ENCODE results near the gene CPT2.

CPT2 gene

GRCh38 chr1:53155945-53156344 is 40.7 kb upstream of the CPT2 start:
- no peak for DNase-seq (ENCODE audit: low read depth)
- no peak overlapping the region for H3K4me3 ChIP-seq (ENCODE audit: control insufficient read depth, low read depth, low read length)
- no peak for TF ChIP-seq CTCF (IDR thresholded peaks at IDR 0.05; ENCODE audit: control insufficient read depth, insufficient read depth, low read depth, low read length, missing control alignments)

GRCh38 chr1:53156783-53157182 is 39.8 kb upstream of the CPT2 start:
- H3K4me3 ChIP-seq (ENCODE audit: control insufficient read depth, low read depth, low read length), result no peak overlapping the region
- DNase-seq (ENCODE audit: low read depth), result no peak
- no peak for TF ChIP-seq CTCF (IDR thresholded peaks at IDR 0.05; ENCODE audit: control insufficient read depth, insufficient read depth, low read depth, low read length, missing control alignments)

- no peak overlapping the region for H3K4me3 ChIP-seq (ENCODE audit: control insufficient read depth, low read depth, low read length)
- TF ChIP-seq CTCF (IDR thresholded peaks at IDR 0.05; ENCODE audit: control insufficient read depth, insufficient read depth, low read depth, low read length, missing control alignments), result no peak
- DNase-seq (ENCODE audit: low read depth), result no peak
Measured at GRCh38 chr1:53158900-53159299, 37.7 kb upstream of the CPT2 start.

GRCh38 chr1:53160924-53161378 is 35.7 kb upstream of the CPT2 start:
- DNase-seq (ENCODE audit: low read depth), result no peak
- no peak for TF ChIP-seq CTCF (IDR thresholded peaks at IDR 0.05; ENCODE audit: control insufficient read depth, insufficient read depth, low read depth, low read length, missing control alignments)
- no peak overlapping the region for H3K4me3 ChIP-seq (ENCODE audit: control insufficient read depth, low read depth, low read length)

- no peak overlapping the region for H3K4me3 ChIP-seq (ENCODE audit: control insufficient read depth, low read depth, low read length)
Measured at GRCh38 chr1:53162621-53163020, 34.0 kb upstream of the CPT2 start.

GRCh38 chr1:53163291-53163768 is 33.3 kb upstream of the CPT2 start:
- H3K4me3 ChIP-seq (ENCODE audit: control insufficient read depth, low read depth, low read length), result no peak overlapping the region
- DNase-seq (ENCODE audit: low read depth), result no peak
- no peak for TF ChIP-seq CTCF (IDR thresholded peaks at IDR 0.05; ENCODE audit: control insufficient read depth, insufficient read depth, low read depth, low read length, missing control alignments)

More at GRCh38 chr1:53162621-53163020, 34.0 kb upstream of the CPT2 start:
- no peak for TF ChIP-seq CTCF (IDR thresholded peaks at IDR 0.05; ENCODE audit: control insufficient read depth, insufficient read depth, low read depth, low read length, missing control alignments)
- DNase-seq (ENCODE audit: low read depth), result no peak
